GM18909 (cell line): ENCODE results near the gene KIT.
A peak's percentile ranks its signal among the peaks of the same experiment; 100 is the strongest.
"Not testable (repeated sequence)": the region's sequence is repeated elsewhere in the genome, so short reads cannot be mapped to it uniquely, and the experiment has no call there.

ENCODE experiments used
- ATAC-seq: cut with Tn5 transposase; IDR thresholded peaks from one replicate; pipeline ENCODE4 v1.9.1; 2021; ENCODE audit warnings: mild to moderate bottlenecking; ENCODE audit not compliant: unreplicated experiment, poor library complexity

KIT gene

GRCh38 chr4:54657551-54658251 lies at the start of gene KIT:
KIT (plus strand) TSS chr4:54657957; CDS start chr4:54658015, 58 bp downstream.
- peak; percentile 30 for ATAC-seq

- ATAC-seq, result no peak
Measured at GRCh38 chr4:54609310-54609709, 48.4 kb upstream of the KIT start.

- ATAC-seq, result no peak
Measured at GRCh38 chr4:54614149-54614548, 43.6 kb upstream of the KIT start.

- ATAC-seq, result no peak
Measured at GRCh38 chr4:54620773-54621172, 37.0 kb upstream of the KIT start.

GRCh38 chr4:54625391-54625790 lies 32.4 kb upstream of the KIT start:
- no peak for ATAC-seq

GRCh38 chr4:54626113-54626512 lies 31.6 kb upstream of the KIT start:
- no peak for ATAC-seq

- ATAC-seq, result no peak
Measured at GRCh38 chr4:54632537-54632936, 25.2 kb upstream of the KIT start.

GRCh38 chr4:54633102-54633740 lies 24.5 kb upstream of the KIT start:
- ATAC-seq, result not testable (repeated sequence)

GRCh38 chr4:54635318-54635717 lies 22.4 kb upstream of the KIT start:
- no peak for ATAC-seq

- no peak for ATAC-seq
Measured at GRCh38 chr4:54637325-54637724, 20.4 kb upstream of the KIT start.

GRCh38 chr4:54641101-54641500 lies 16.7 kb upstream of the KIT start:
- ATAC-seq, result not testable (repeated sequence)

- ATAC-seq, result no peak
Measured at GRCh38 chr4:54643172-54643571, 14.6 kb upstream of the KIT start.

GRCh38 chr4:54643958-54644751 lies 13.6 kb upstream of the KIT start:
- no peak for ATAC-seq

- no peak for ATAC-seq
Measured at GRCh38 chr4:54645830-54646229, 11.9 kb upstream of the KIT start.

- no peak for ATAC-seq
Measured at GRCh38 chr4:54647070-54647469, 10.7 kb upstream of the KIT start.

- no peak for ATAC-seq
Measured at GRCh38 chr4:54651050-54651449, 6.7 kb upstream of the KIT start.

GRCh38 chr4:54654753-54655152 lies 3.0 kb upstream of the KIT start:
- no peak for ATAC-seq

- no peak for ATAC-seq
Measured at GRCh38 chr4:54657185-54657550, 589 bp upstream of the KIT start.

GRCh38 chr4:54658252-54659093 lies 716 bp downstream of the KIT start:
- ATAC-seq, result peak; percentile 63

GRCh38 chr4:54659313-54659712 lies 1.6 kb downstream of the KIT start:
- ATAC-seq, result no peak
